Kidney capillary endothelial cell (primary cell): ENCODE measurements around the gene ACOT7.
A peak's percentile ranks its signal among the peaks of the same experiment; 100 is the strongest.
"Not testable (repeated sequence)": the region's sequence is repeated elsewhere in the genome, so short reads cannot be mapped to it uniquely, and the experiment has no call there.

Experiments
- DNase-seq: peaks from one replicate; pipeline ENCODE4 v3.0.0-alpha.2; 2018; ENCODE audit warnings: low spot score

Gene ACOT7

GRCh38 chr1:6233376-6233775 is 160.2 kb downstream of the ACOT7 start:
- no peak for DNase-seq

DNA sequence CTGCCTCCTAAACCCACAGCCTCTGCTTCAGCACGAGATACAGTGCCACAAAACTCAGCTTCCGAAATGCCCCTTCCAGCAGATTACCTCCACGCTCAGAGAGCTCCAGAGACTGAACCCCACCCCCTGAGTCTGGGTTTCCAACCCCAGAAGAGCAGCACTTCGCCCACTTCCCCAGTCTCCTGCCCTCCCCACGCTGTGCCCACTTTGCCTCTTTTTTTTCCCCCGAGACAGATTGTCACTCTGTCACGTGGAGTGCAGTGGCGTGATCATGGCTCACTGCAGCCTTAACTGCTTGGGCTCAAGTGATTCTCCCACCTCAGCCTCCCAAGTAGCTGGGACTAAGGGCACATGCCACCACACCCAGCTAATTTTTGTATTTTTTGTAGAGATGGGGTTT is 167.9 kb downstream of the ACOT7 start:
- DNase-seq: no peak

DNA sequence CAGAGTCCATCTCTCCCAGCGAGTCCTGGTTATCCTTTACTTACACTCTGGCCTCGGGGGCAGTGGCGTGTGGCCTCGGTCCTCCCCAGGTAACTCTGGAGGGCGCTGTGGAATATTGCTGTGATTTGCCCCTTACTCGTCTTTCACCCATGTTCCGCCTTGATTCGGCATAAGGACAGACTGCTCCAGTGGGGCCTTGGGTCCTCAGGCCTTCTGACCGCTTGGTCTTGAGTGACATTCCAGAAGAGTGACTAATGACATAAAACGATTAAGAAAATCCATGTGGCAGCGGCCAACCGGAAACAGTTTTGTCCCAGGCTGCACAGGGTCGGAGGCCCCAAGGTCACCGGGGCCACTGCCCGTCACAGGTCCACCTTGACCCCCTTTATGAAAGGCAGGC is 168.8 kb downstream of the ACOT7 start:
- DNase-seq: no peak

DNA sequence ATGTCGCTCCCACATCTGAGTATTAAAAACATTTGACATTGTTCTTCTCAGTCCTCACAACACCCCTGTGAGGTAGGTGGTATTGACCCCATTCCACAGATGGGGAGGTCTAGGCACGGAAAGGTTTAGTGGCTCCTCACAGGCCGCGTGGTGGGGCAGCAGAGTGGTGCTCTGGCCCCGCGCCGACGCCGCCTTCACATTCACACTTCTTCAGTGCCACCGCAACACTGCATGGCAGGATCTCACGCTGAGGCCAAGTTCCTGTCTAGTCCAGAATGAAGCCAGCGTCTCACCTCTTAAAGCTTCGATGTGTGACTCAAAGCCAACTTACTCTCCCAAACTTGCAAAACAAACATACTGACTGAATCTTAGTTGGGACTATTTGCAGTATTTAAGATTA is 169.9 kb downstream of the ACOT7 start:
- DNase-seq: no peak

- DNase-seq: peak; percentile 44
Measured at GRCh38 chr1:6222636-6223035, 170.9 kb downstream of the ACOT7 start.

DNA sequence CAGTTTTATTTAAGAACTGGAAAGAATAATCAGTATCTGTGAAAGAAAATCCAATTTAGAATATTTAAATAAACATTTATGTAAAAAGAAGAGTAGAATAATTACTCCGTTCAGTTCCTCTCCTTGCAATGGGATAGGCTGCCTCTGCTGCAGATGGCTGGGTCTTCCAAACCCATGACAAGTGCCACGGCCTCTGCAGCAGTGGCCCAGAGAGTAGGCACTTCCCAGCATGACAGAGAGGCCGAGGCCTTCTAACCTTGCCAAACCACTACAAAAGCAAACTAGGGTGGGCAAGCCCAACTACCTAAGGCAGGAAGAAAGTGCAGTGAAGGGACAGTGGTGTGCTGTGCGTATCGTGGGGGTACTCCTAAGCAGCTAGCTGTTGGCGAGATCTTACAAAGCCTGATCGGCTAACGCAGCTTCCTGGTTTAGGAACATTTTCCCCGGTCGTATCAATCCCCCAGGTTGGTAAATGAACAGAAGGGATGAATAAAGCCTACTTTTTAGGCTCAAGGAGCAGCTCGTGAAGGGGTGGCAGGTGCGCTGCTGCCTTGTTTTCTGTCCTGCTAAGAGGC is 172.3 kb downstream of the ACOT7 start:
- DNase-seq: no peak

DNA sequence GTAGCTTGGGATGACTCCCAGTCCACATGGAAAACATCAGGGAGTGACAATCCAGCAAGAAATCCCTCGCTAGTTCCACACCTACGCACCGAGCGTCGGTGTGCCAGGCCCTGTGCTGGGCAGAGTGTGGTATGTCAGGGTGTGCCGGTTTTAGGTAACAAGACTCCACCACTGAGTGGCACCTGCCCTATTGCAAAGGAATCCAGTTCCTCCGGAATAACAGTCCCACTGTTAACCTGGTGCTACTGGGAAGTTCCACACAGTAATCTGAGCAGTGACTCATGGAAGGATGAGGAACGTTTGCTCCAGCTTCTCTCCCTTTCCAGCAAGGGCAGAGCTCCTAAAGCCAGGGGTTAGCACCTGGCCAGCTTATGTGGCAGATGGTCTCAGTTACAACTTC is 173.3 kb downstream of the ACOT7 start:
- no peak for DNase-seq

DNA sequence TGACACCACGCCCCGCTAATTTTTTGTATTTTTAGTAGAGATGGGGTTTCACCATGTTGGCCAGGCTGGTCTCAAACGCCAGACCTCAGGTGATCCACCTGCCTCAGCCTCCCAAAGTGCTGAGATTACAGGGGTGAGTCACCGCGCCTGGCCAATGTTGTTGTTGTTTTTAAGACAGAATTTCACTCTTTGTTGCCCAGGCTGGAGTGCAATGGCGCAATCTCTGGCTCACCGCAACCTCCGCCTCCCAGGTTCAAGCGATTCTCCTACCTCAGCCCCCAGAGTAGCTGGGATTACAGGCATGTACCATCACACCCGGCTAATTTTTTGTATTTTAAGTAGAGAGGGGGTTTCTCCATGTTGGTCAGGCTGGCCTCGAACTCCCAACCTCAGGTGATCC is 173.9 kb downstream of the ACOT7 start:
- not testable (repeated sequence) for DNase-seq

DNA sequence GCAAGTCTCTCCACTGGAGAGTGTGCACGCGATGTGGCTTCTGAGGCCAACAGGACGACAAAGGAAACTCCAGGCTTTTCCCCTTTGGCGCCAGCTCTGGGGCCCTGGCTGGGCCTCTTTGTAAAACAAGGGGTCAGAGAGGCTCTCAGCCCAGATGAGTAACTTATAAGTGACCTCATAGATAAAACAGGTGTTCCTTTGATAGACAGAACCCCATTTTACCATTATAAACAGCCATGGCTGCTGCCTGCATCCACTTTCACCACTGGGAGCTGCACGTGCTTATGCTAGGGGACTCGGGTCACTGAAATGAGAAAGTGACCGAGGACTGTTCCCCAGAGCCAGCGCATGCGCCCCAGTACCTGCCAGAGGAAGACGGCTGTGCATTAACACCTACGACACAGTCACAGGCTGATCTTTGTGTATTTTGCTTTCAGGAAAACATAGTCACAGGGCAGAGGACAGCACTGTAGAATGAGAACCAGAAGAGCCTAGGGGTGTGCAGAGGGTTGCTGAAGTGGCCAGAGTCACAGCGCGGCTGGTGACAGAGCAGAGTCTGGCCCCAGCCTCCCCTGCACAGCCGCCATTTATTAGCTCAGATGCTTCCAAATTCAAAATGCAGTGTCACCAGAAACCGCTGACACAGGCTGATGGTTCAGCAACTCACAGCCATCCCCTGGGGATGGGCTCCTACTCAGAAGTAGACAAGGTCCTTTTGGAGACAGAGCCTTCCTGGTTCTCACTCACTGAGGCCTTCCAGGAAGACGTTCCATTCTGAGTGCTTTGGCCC is 175.0 kb downstream of the ACOT7 start:
- DNase-seq: no peak
